Ectodermal cell (in vitro differentiated cells): ENCODE data around the gene SLC35F6.

ENCODE experiments used
- H3K27ac ChIP-seq: 2 replicates; pipeline ENCODE4 v1.7.0; 2013; ENCODE audit warnings: mild to moderate bottlenecking, low read depth, low read length; ENCODE audit not compliant: insufficient read depth, poor library complexity, severe bottlenecking
- H3K27me3 ChIP-seq: 2 replicates; pipeline ENCODE4 v1.7.0; 2013; ENCODE audit warnings: mild to moderate bottlenecking, low read length; ENCODE audit not compliant: insufficient read depth, control insufficient read depth, poor library complexity, severe bottlenecking
- H3K36me3 ChIP-seq: one replicate; pipeline ENCODE4 v1.7.0; 2013; ENCODE audit warnings: low read length; ENCODE audit not compliant: control insufficient read depth, insufficient read depth
- H3K4me1 ChIP-seq: one replicate; pipeline ENCODE4 v1.7.0; 2013; ENCODE audit warnings: low read length; ENCODE audit not compliant: control insufficient read depth, insufficient read depth
- H3K4me3 ChIP-seq: 2 replicates; pipeline ENCODE4 v1.7.0; 2013; ENCODE audit warnings: low read depth, low read length, control low read depth; ENCODE audit not compliant: insufficient read depth
- H3K9me3 ChIP-seq: 2 replicates; pipeline ENCODE4 v1.7.0; 2013; ENCODE audit warnings: mild to moderate bottlenecking, low read length, moderate library complexity; ENCODE audit not compliant: control insufficient read depth
- WGBS, 2 experiments: methylation state at CpG; one replicate each; pipeline ENCODE4 v1.1.7; 2013; ENCODE audit warnings: missing lambda C conversion rate in 2 of 2; 5-methylcytosine and 5-hydroxymethylcytosine counted together

Gene SLC35F6

DNA sequence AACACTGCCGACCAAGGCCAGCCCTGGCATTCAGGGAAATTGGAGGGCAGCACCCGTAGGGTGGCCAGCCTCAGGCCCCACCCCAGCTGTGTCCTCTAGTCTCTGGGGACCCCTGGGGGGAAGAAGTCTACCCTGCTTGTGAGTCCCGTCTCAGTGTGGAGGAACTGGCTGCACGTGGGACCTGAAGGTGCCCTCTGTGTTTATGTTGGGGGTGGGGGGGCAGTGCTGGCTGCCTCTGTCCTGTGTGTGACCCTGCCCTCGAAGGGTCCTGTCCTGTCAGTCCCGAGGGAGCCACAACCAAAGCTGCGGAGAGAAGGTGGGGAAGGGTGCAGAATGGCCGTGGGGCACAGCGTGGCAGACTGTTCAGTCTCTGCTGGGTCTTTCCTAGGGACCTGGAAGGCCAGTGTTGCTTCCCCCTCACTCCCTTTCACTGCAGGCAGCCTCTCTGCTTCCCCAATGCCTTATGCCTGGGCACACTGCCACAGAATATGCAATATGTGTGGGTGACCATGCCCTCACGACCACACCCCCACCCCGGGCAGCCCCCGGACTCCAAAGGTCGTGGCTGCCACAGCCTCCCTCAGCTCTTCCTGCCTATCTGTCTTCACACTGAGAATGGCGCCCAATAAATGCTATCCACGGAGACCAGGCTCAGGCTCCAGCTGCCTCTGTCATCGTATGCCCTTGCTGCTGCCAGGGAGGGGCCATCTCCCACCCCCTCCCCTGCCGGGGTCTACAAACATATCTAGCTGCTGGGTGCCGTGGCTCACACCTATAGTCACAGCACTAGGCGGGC, 33.3 kb upstream of the SLC35F6 start:
- no peaks in the 10 kb centered on the region for H3K27me3 ChIP-seq
- H3K9me3 ChIP-seq, result no peaks in the 10 kb centered on the region
- H3K4me3 ChIP-seq, result no peak overlapping the region
- H3K4me1 ChIP-seq, result no peaks in the 10 kb centered on the region
- H3K27ac ChIP-seq, result no peak overlapping the region
- no peaks in the 10 kb centered on the region for H3K36me3 ChIP-seq
- 82 to 86% methylated on average over 19 of the region's 19 CpGs for WGBS, 2 experiments

DNA sequence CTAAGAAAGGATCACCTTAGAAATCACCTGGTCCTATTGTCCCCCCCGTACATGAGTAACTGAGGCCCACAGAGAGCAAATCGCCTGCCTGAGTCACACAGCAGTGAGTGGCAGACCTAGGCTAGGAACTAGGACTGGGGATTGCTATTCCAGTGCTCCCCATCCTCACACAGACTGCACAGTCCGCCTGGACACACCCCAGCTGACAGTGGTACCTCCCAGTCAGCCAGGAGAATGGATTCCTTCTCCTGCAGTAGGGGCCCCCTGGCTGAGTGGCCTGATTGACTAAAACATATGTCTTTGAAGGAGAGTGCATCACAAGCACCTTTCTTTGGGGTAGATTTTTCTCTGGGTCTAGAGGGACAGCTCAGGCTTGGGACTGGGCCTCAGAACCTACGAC, 32.4 kb upstream of the SLC35F6 start:
- H3K9me3 ChIP-seq, result no peaks in the 10 kb centered on the region
- H3K27ac ChIP-seq, result no peak overlapping the region
- H3K4me1 ChIP-seq, result no peaks in the 10 kb centered on the region
- no peak overlapping the region for H3K4me3 ChIP-seq
- H3K36me3 ChIP-seq, result no peaks in the 10 kb centered on the region
- 90 to 91% methylated on average over 4 of the region's 4 CpGs for WGBS, 2 experiments
- H3K27me3 ChIP-seq, result no peaks in the 10 kb centered on the region

DNA sequence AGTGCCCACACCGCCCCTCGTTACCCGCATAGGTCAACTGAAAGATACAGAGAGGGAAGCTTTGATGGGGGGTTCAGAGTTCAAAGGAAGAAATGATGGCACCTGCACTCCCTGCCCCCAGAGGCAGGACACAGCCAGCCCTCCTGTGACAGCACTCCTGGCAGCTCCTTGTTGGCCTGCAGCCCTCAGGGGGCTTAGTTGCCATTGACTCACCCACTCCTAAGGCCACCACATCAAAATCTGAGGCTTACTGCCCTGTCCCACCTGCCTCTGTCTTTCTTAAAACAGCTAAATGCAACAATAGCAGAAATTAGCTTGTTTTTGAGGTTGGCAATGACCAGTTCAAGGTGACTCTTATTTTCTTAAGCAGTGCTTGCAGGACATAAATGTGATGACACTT, 31.6 kb upstream of the SLC35F6 start:
- Histone ChIP-seq H3K27ac (no peak overlapping the region), H3K9me3 (no peaks in the 10 kb centered on the region), H3K27me3 (no peaks in the 10 kb centered on the region), H3K36me3 (no peaks in the 10 kb centered on the region), H3K4me1 (no peaks in the 10 kb centered on the region), H3K4me3 (no peak overlapping the region)
- WGBS, 2 experiments, result 96 to 100% methylated on average over 3 of the region's 3 CpGs

DNA sequence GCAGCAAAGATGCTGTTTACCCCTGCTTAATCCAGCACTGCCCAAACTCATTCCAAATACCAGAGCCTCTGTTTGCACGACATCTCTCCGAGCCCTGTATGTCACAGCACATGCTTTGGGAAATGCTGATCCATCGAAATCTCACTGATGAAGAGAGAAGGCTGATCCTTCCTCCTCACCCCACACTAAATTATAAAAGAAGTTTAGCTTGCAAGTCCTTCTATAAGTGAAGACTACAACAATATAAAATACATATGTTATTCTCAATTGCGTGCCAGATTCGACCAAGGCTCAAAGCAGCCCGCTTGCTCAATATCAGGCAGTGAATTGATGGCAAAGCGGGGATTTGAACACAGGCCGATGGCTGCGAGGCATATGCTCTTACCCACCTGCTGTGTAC, 30.7 kb upstream of the SLC35F6 start:
- Histone ChIP-seq H3K27ac (no peak overlapping the region), H3K4me3 (no peak overlapping the region), H3K4me1 (no peaks in the 10 kb centered on the region), H3K36me3 (no peaks in the 10 kb centered on the region), H3K9me3 (no peaks in the 10 kb centered on the region), H3K27me3 (no peaks in the 10 kb centered on the region)
- 92 to 95% methylated on average over 9 of the region's 9 CpGs for WGBS, 2 experiments

DNA sequence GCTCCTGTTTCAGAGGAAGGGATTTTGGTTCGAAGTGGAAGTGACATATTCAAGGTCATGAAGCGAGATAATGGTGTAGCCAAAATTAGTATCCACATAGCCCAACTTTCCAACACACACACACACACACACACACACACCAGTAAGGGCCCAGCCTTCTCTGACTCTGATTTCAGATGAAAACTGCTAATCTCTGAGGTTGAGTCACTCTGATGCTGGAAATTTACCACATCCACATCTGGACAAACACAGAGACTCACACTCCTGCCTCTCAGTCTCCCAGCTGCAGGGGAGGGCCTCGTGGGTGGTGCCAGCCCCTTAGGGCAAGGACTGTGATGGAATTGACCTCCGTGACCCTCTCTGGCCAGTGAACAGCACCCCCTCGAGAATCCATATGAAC, 29.0 kb upstream of the SLC35F6 start:
- H3K27me3 ChIP-seq, result no peaks in the 10 kb centered on the region
- no peaks in the 10 kb centered on the region for H3K9me3 ChIP-seq
- no peak overlapping the region for H3K27ac ChIP-seq
- no peaks in the 10 kb centered on the region for H3K36me3 ChIP-seq
- H3K4me1 ChIP-seq, result no peaks in the 10 kb centered on the region
- 88 to 90% methylated on average over 5 of the region's 5 CpGs for WGBS, 2 experiments
- H3K4me3 ChIP-seq, result no peak overlapping the region

DNA sequence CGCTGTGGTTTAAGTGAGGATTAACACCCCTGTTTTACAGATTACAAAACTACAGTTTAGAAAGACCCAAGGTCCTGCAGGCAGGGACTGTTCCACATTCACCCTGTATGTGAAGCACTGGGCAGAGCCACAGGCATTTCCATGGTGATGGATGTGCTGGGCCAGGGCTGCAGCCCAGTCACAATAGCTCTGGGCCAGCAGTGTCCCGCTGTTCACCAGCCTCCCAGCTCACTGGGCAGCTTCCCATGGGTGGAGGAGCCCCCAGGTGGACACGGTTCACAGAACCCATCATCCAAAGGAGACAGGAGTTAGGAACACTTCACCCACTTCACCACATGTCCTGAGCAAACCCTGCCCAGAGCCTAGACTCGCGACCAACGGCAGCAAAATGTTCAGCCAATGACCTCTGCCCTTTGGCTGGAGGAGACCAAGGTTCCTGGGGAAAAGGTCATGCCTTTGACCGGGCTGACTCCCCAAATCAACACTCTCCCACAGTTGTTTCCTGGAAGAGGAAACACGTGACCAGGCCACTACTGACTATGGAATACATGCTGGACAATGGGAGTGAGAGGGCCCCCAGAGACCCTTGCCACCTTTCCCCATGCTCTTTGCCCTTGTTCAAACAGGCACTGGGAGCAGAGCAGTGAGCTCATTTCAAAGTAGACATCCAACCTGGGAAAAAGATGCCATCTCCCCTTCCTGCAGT, 28.0 kb upstream of the SLC35F6 start:
- Histone ChIP-seq H3K4me3 (no peak overlapping the region), H3K9me3 (no peaks in the 10 kb centered on the region), H3K27ac (no peak overlapping the region), H3K36me3 (no peaks in the 10 kb centered on the region), H3K27me3 (no peaks in the 10 kb centered on the region), H3K4me1 (peaks cover 3% of the 10 kb centered on the region)
- 89 to 90% methylated on average over 8 of the region's 8 CpGs for WGBS, 2 experiments

DNA sequence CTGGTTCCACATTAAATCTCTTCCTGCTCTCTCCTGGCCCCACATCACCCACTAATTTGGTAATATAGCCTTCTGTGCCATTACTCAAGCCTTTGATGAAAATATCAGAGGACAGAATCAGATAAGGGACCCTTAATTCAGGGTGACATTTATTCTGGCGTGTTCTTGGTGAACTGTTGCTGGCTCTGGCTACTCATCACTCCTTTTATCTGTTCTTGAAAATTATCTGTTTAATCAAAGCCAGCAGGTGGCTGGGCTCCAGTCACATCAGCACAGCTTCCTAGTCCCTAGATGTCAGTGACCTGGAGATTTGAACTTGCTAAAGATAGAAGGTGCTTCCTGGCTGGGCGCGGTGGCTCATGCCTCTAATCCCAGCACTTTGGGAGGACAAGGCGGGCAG, 26.9 kb upstream of the SLC35F6 start:
- Histone ChIP-seq H3K4me1 (peaks cover 4% of the 10 kb centered on the region), H3K36me3 (no peaks in the 10 kb centered on the region)
- WGBS, 2 experiments, result 94% methylated on average over 4 of the region's 4 CpGs

DNA sequence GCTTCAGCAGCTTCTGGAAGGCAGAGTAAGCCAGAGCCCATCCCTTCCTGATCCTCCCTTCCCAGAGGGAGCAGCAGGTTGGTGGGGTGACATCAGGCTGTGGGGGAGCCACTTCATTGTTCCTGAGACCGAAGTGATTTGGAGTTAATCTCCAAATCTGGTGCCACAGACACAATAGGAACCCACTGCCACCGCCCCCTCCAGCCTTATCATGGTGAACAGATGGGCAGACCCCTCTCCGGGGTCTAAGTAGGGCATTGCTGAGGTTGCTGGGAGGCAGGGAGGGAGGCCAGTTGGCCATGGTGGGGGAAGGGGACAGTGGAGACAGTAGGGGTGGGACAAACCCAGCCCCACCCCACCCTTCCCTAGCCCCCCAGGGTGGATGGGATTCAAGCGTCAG, 25.6 kb upstream of the SLC35F6 start:
- Histone ChIP-seq H3K27me3 (no peaks in the 10 kb centered on the region), H3K4me3 (no peak overlapping the region), H3K36me3 (no peaks in the 10 kb centered on the region), H3K4me1 (peaks cover 4% of the 10 kb centered on the region), H3K9me3 (no peaks in the 10 kb centered on the region), H3K27ac (no peak overlapping the region)
- 84 to 94% methylated on average over 4 of the region's 4 CpGs for WGBS, 2 experiments

More for the DNA sequence above, 26.9 kb upstream of the SLC35F6 start:
- no peak overlapping the region for H3K27ac ChIP-seq
- no peaks in the 10 kb centered on the region for H3K27me3 ChIP-seq
- H3K4me3 ChIP-seq, result no peak overlapping the region
- no peaks in the 10 kb centered on the region for H3K9me3 ChIP-seq

DNA sequence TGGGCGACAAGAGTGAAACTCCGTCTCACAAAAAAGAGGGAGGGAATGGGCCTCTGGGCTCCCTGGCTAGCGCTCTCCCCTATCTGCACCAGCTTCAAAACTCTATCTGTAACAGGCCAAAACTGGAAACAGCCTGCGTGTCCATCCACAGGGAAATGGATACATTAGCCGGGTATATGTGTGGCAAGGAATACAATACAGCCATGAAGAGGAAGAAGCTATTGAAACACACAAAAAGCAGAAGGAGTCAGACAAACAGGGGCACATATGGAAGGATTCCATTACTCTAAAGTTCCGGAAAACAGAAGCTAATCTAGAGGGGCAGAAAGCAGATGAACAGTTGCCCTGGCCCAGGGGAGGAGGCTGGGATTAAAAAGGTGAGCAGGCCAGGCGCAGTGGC, 24.6 kb upstream of the SLC35F6 start:
- H3K9me3 ChIP-seq, result no peaks in the 10 kb centered on the region
- peaks cover 4% of the 10 kb centered on the region for H3K4me1 ChIP-seq
- no peak overlapping the region for H3K4me3 ChIP-seq
- no peaks in the 10 kb centered on the region for H3K36me3 ChIP-seq
- no peak overlapping the region for H3K27ac ChIP-seq
- 96 to 97% methylated on average over 7 of the region's 7 CpGs for WGBS, 2 experiments
- H3K27me3 ChIP-seq, result no peaks in the 10 kb centered on the region

DNA sequence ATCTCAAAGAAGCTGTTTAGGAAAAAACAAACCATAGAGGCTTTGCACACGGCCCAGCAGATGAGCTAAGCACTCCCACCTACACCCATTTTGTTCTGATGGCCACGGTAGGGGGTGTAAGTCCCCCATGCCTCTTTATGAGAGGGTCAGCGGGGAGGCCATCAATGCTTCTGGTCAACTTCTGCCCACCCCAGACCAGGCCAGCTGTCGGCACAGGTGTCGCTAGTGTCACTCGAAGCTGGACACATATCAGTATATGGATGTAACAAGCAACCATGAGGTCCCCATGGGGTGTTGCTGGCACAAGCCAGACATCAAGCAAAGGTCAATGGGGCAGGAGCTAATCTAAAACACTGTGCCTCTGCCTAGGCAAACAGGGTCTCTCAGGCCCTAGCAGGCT, 23.7 kb upstream of the SLC35F6 start:
- 92 to 95% methylated on average over 6 of the region's 6 CpGs for WGBS, 2 experiments

More for the DNA sequence above, 23.7 kb upstream of the SLC35F6 start:
- no peaks in the 10 kb centered on the region for H3K27me3 ChIP-seq
- peaks cover 4% of the 10 kb centered on the region for H3K4me1 ChIP-seq
- no peaks in the 10 kb centered on the region for H3K9me3 ChIP-seq
- no peak overlapping the region for H3K27ac ChIP-seq
- H3K4me3 ChIP-seq, result no peak overlapping the region
- H3K36me3 ChIP-seq, result no peaks in the 10 kb centered on the region
